Stimulated activated naive CD4-positive, alpha-beta T cell treated with Interleukin-2 at 50 U/mL for 16 hours (primary cell): ENCODE results near the gene SLC10A1.

Experiments used
- DNase-seq: peaks from one replicate; lab custom pipeline; 2025; lab: John Stamatoyannopoulos, UW

The SLC10A1 gene

GRCh38 chr14:69808919-69809808 lies 12.1 kb upstream of the SLC10A1 start:
- DNase-seq: no peak

DNA sequence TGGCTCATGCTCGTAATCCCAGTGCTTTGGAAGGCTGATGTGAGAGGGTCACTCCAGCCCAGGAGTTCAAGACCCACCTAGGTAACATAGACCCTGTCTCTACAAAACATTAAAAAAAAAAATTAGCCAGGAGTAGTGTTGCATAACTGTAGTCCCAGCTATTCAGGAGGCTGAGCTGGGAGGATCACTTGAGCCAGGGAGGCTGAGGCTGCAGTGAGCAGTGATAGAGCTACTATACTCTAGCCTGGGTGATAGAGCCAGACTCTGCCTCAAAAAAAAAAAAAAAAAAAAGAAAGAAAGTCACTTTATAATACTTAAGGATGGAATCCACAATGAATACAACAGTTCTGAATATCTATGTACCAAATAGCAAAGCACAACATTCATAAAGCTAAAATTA lies 10.2 kb upstream of the SLC10A1 start:
- DNase-seq: no peak

DNA sequence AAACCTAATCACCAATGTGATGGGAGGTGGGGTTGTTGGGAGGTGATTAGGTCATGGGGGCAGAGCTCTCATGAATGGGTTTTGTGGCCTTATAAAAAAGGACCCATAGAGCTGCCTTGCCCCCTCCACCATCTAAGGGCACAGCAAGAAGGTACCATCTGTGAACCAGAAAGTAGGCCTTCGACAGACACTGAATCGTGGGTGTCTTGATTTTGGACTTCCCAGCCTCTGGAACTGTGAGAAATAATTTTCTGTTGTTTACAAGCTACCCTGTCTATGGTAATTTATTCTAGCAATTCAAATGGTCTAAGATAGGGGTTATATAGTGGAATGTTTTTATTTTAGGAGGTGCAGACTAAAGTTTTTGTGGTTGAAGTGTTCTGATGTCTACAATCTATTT lies 7.9 kb upstream of the SLC10A1 start:
- DNase-seq: no peak

DNA sequence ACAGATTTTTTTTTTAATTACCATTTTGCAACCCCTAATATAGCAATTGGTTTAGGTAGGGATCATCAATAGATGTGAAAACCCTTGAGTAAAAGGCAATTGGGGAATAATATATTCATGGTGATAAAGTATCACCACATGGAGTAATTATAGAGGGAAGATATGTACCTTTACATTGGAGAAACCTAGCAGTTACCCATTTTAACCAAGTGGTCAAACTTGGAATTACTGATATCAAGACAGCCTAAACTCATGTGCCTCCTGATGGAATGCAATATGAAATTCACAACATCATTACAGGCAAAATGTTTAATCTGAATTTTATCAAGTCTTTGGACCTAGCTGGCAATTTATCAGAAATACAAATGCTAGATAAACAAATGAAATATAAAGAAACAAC lies 6.7 kb upstream of the SLC10A1 start:
- DNase-seq: no peak

DNA sequence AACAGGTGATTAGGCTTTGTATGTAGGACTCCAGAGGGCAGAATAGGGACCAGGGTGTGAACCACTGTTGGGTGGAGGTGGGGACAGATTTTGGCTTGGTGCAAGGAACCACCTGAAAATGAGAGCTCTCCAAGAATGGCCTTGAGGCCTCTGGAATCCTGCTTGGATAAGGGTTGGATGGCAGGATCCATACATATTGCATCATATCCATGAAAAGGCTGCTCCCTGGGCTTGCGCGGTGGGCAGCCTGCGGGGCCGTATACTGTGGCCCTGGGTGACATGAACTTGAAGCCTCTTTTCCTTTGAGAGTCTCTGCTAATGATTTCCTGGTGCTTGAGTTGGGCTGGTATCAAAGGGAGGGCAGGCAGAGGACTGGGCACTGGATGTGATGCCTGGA lies 1.3 kb upstream of the SLC10A1 start:
- no peak for DNase-seq

GRCh38 chr14:69797573-69798338 lies 715 bp upstream of the SLC10A1 start:
- DNase-seq: no peak

DNA sequence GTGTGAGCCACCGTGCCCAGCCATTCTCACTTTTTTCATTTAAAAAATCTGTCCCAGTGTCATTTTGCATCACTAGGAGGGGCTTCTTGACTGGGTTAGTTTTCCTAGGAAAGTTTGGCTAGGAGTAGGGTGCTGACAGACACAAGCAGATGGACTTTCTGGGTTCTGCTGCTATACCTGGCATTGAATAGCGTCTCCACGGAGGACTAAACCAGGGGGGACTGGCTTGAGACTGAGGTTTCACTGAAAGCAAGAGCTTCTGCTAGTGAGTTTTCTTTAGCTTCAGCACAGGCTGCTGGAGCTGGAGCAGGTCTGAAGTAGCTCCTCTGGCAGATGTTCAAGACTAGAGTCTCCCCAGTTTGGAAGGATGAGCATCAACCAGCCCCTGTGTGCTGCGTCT lies 1.4 kb downstream of the SLC10A1 start:
- DNase-seq: no peak

- no peak for DNase-seq
Observed at GRCh38 chr14:69794791-69795190, 2.2 kb downstream of the SLC10A1 start.

- no peak for DNase-seq
Observed at GRCh38 chr14:69792887-69793421, 4.1 kb downstream of the SLC10A1 start.

- DNase-seq: no peak
Observed at GRCh38 chr14:69789118-69789640, 7.9 kb downstream of the SLC10A1 start.

GRCh38 chr14:69786603-69787002 lies 10.4 kb downstream of the SLC10A1 start:
- no peak for DNase-seq

- DNase-seq: no peak
Observed at GRCh38 chr14:69784942-69785341, 12.1 kb downstream of the SLC10A1 start.

DNA sequence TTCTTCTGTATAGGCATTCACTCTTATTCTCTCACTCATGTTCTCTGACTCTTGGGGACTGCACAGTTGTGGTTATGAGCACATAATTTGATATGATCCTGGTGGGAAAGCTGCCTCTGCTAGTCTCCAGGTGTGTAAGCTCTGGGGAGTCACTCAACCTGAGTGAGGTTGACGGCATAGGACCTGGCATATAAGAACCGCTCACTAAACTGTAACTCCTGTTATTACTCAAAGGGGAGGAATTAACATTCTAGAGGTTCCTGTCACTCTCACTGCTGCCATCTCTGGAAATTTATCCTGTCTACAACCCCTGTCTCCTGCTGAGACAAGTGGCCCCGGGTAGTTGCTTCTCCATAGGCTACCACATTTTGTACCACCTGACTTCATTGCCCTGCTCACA lies 16.1 kb downstream of the SLC10A1 start:
- DNase-seq: no peak

DNA sequence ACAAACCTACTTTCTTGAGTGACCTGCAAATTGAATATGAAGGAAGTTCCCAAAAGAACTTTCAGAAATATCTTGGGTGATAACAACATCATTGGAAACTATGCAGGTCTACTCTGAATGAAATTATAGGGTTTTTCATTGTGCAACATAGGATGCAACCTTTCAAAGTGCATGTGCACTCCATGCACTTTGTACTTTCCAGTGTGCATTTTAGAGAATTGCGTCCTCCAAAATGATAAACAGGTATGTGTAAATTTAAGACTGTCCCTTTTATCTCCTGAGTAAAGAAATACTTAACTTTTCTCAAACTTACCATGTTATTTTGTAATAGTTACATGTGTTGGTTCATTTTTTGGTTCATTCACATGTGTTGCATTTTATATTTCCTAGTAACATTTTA lies 16.9 kb downstream of the SLC10A1 start:
- no peak for DNase-seq

DNA sequence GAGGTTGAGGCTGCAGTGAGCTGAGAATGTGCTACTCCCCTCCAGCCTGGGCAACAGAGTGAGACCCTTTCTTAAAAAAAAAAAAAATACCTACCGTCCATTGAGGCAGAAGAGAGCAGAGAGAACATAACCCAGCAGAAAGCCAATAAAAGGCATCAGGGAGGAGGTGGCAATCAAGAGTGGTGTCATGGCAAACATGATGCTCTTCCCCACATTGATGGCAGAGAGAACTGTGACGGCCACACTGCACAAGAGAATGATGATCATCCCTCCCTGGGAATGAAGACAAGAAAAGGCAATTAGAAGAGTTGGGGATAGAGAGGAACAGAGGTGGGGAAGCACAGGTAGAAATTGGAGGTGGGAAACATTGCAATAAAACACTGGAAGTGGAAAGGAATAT lies 18.0 kb downstream of the SLC10A1 start:
- DNase-seq: no peak

- DNase-seq: no peak
Observed at GRCh38 chr14:69776875-69777453, 20.1 kb downstream of the SLC10A1 start.

GRCh38 chr14:69775012-69775411 lies 22.0 kb downstream of the SLC10A1 start:
- DNase-seq: no peak

DNA sequence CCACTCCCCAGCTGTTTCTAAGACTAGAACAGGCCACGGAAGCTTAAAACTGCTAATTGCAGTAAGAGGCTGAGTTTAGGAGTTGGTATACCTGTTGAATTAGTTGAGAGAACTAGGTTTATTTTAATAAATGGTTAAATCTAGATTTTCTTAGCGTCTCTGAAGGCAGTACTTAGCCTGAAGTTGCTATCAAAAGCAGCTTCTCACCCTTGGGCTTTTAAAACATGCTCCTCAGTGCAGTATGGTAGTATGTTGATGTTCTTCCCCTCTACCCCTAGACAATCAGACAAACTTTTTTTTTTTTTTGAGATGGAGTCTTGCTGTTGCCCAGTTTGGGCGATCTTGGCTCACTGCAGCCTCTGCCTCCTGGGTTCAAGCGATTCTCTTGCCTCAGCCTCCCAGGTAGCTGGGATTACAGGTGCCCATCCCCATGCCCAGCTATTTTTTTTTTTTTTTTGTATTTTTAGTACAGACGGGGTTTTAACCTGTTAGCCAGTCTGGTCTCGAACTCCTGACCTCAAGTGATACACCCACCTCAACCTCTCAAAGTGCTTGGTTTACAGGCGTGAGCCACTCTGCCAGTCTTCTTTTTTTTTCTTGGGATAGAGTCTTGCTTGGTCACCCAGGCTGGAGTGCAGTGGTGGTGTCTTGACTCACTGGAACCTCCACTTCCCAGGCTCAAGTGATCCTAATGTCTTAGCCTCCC lies 23.3 kb downstream of the SLC10A1 start:
- DNase-seq: no peak

DNA sequence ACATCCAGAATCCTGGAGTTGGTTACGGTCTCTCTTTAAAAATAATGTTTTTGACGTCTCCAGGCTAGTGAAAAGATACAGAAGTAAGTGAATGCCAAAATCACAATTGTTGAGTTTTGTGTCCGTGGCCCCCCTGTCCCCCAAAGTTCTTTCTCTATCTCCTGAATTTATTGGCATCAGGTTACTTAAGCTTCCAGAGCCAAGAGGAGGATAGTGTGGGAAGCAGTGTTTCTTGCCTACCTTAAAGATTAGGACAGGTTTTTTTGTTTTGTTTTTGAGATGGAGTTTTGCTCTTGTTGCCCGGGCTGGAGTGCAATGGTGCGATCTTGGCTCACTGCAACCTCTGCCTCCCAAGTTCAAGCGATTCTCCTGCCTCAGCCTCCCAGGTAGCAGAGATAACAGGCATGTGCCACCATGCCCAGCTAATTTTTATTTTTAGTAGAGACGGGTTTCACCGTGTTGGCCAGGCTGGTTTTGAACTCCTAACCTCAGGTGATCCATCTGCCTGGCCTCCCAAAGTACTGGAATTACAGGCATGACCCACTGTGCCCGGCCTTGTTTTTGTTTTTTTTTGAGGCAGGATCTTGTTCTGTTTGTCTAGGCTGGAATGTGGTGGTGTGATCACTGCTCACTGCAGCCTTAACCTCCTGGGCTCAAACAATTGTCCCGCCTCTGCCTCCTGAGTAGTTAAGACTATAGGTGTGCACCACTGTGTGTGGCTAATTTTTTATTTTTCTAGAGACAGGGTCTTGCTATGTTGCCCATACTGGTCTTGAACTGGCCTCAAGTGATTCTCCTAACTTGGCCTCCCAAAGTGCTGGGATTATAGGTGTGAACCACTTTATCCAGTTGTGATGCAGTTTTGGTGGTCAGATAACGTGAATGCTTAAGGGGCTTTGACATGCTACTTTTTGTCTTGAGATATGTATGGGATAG lies 24.7 kb downstream of the SLC10A1 start:
- DNase-seq: no peak

- DNase-seq: no peak
Observed at GRCh38 chr14:69771136-69771535, 25.9 kb downstream of the SLC10A1 start.

DNA sequence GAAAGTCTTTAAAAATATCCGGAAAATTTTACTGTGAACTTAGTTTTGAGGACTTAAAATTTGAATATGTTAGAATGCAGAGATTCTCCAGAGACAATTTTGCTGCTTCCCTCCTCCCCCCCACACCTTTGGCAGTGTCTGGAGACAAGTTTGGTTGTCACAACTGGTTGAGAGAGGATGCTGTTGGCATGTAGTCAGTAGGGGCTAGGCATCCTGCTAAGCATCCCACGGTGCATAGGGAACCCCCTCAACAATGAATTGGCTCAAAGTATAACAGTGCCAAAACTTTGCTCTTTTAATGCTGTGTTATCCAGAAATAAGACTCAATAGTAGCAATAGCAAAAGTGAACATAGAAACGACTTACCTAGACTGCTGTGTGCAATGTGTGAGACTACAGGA lies 26.5 kb downstream of the SLC10A1 start:
- no peak for DNase-seq
